CD4-positive, alpha-beta T cell treated with Interferon alpha-2 for 1 hour (primary cell): Measurements from ENCODE around the gene GSPT1.

Experiments
- DNase-seq, 2 donors: peaks; one replicate each; pipeline ENCODE4 v3.0.0-alpha.2; 2020 to 2022

GSPT1 gene

GRCh38 chr16:11909653-11910545 lies 5.9 kb downstream of the GSPT1 start:
- DNase-seq: no peak

- DNase-seq: no peak
These were observed 8.4 kb downstream of the GSPT1 start for GRCh38 chr16:11907160-11907970.

DNA sequence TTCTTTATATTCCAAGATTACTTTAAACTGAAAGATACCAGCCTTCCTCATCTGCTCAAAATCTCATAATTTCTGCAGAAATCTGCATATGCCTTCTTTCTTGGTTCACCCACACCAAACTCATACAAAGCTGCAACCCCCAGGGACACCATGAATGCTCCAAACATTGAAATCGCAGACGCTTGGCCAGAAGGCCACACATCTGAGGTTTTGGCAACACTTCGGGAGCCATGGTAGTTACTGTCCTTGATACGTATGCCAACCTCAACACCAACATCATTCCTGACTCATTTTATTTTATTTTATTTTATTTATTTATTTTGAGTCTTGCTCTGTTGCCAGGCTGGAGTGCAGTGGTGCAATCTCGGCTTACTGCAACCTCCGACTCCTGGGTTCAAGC lies 11.8 kb downstream of the GSPT1 start:
- DNase-seq: no peak

DNA sequence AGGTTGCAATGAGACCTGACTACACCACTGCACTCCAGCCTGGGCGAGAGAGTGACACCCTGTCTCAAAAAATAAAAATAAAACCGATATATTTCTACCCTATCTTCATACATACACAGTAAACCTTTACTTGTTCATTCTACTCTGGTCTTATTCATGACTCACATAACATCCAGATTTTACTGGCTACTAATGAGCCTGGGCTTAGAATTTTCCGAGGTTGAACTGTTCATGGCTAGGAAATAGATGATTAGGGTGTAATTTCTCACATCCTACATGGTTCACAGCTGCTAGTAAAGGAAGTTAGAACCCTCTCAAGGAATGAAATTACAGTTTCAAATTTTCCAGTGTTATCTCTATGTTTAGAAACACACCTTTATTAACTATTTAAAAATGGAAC lies 14.7 kb downstream of the GSPT1 start:
- no peak for DNase-seq

DNA sequence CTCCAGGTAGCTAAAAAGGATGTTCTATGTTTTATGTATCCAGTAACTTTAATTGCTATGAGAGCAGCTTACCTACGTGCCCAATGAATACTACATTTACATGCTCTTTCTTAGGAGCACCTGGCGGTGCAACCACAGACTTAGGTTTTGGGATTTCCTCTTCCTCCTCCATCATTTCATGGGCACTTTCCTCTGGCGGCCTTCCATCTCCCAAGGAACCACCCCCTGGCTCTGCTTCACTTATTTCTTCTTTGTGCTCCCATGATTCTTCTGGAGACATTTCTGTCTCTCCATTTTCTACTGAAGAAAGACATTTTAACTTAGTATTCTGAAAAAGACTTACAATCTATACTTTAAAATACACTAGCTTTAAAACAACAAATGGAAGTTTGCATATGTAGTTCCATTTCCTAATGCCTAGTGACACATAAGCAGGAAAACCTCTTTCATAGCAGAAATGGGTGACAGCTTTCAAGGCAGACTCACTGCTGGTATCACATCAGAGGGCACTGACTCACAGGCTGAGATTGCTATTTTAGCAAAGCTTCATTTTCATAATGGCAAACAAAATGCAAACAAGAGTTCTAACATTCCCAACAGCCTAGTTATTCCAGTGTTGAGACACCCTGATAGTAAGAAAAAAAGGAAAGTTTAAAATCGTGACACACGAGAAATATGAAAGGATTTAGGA lies 19.1 kb downstream of the GSPT1 start:
- DNase-seq: no peak

DNA sequence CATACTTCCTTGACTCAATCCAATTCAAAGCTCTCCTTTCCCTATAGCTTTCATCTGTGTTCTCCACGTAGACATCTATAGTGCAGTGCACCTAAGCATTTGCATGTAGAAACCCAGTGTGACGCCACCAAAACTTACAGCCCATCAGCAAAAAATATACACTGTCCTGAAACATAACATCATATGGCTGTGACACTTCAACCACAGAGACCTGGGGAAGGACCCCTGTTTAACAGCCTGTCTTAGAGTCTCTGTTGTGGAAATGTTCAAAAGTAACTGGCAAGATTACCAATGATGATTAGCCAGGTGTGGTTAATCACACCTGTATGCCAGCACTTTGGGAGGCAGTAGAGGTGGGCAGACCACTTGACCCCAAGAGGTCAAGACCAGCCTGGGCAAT lies 22.2 kb downstream of the GSPT1 start:
- DNase-seq: no peak

- no peak for DNase-seq
These were observed 23.0 kb downstream of the GSPT1 start for GRCh38 chr16:11892761-11893160.

DNA sequence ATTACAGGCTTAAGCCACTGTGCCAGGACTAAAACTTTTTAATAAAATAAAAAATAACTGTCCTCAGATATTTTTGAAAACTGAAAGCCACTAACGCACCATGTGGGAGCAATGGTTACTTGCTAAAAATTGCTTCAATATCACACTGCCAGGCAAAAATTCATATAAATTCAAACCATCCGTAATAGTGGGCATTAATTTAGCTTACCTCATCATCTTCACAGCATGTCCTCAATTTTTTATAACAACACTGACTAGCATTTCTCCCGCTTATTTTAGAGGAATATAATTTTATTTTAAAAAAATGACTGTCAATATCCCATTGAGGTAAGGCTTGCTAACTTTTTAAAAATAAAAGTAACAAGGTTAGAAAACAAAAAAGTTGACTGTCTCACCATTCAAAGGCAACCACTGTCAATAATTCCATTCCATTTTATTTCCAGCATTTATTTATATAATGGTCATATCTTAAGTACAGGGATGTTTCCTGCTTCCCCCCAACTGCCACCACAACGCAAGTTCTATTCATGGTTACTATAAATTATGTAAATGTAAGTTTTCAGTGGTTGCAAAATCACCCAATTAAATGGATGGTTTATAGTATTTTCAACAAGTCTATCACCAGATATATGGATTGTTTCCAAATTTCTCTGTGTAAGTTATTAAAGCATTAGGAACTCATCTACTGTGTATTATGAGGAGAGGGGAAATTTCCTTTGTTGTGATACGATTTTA lies 25.4 kb downstream of the GSPT1 start:
- no peak for DNase-seq

GRCh38 chr16:11886881-11887280 lies 28.9 kb downstream of the GSPT1 start:
- DNase-seq: no peak

DNA sequence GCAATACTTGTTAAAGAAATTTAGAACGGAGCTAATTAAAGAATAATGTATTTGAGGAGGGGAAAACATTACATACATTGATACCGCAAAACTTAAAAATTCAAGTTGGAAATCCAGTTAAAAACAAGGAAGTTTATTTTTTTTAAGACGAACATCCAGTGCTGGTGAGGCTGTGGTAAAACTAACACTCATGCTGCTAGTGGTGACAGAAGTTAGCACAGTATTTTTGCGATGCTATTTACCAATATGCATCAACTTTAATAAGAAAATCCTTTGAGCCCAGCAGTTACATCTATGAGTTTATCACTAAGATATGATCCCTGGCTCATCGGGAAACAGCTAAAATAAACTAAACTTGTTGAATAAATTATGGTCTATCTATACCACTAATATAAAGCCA lies 31.7 kb downstream of the GSPT1 start:
- DNase-seq: no peak

DNA sequence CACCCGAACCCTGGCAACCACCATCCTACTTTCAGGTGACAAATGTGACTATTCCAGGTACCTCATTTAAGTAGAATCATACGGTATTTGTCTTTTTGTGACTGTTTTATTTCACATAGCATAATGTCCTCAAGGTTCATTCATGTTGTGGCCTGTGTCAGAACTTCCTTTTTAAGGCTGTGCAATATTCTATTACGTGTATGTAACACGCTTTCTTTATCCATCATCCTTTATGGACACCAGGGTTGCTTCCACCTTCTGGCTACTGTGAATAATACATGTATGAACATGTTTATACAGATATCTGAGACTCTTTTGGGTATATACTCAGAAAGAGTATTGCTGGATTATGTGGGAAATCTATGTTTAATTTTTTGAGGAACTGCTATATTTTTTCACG lies 35.7 kb downstream of the GSPT1 start:
- no peak for DNase-seq

GRCh38 chr16:11877374-11877773 lies 38.4 kb downstream of the GSPT1 start:
- DNase-seq: no peak

GRCh38 chr16:11876306-11876705 lies 39.5 kb downstream of the GSPT1 start:
- no peak for DNase-seq

DNA sequence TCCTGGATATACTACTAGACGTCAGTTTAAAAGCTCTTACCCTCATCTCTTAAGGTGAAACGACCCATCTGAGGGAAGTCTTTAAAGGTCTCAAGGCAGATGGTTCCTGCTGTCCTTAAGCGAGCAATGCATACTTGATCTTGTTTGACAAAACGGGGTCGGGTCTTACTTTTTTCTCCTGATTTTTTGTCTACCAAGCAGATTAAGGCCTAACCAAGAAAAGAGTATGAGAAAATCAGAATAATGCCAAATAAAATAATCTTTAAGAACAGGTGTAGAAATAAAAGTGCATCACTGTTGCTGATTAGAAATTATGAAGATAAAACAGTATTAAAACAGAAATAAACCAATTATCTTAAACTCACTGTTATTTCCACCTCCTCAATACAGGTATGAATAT lies 40.0 kb downstream of the GSPT1 start:
- no peak for DNase-seq

- no peak for DNase-seq
These were observed 44.6 kb downstream of the GSPT1 start for GRCh38 chr16:11871193-11871592.

DNA sequence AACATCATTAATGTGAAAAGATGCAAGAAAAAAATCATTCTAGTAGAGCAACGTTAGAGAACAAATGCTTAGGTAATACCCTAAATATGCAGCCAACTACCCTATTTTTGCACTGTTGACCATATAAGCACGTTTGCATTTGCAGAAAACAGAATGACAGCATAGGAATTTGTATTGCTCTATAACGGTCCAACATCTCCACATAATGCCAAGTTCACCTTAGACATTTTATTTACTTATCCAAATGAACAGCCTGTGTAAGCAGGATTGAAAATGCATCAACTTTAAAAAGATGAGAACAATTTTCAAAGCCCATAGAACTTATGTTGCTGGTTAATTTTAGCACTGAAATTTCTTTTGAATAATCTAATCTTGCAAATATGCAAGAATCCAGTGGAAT lies 45.4 kb downstream of the GSPT1 start:
- DNase-seq: no peak

GRCh38 chr16:11869353-11870228 lies 46.2 kb downstream of the GSPT1 start:
- no peak for DNase-seq

DNA sequence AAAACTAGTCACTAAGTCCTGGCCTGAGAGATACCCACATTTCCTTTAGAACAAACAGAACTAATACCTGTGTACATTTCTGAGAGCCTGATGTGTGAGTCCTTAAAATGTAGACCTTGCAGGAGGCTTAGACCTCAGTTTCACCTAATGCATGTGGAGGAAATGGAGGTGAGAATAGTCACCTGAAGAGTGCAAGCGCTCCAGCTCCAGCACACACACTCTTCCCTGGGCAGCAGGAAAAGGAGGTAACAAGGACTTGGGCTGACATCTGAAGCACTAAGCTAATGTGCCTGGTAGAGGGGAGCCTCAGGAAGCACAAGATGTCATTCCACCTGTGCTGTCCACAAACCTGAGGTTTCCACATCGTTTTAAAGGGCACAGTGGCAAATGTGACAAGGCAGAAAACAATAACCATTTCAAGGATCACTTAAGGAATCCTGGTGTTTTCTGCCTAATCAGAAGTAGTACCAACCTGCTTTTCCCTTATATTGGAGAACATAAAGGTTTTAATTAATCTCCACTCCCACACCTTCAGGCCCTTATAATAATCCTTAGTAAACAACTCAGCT lies 47.3 kb downstream of the GSPT1 start:
- no peak for DNase-seq

DNA sequence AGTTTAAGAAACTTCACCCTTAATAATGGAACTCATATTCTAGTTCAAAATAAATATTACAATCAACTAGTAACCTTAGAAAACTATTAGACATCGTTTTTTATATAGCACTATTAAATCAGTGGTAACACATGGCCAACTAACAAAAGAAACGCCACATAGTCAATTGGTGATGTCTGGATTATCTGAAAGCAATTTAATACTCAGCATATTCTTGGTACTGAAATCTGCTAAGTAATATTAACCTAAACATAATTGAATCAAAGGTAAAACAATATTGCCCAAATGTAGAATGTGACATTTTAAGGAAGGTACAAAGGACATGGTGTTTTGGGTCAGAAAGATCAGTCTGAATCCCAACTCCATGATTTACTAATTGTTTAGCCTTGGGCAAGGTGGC lies 53.3 kb downstream of the GSPT1 start:
- no peak for DNase-seq

DNA sequence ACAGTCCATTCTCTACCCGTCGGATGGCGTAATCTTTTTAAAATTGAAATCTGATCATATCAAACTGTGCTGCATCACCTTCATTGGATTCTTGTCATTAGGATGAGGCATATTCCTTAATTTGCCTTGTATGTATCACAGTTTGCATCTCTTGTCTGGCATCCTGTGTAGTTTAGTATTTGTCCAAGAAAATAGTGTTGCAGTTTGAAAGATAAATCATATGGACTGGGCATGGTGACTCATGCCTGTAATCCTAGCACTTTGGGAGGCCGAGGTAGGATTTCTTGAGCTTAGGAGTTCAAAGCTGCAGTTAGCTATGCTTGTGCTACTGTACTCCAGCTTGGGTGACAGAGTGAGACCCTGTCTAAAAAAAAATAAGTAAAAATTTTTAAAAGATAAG lies 58.6 kb downstream of the GSPT1 start:
- DNase-seq: no peak

DNA sequence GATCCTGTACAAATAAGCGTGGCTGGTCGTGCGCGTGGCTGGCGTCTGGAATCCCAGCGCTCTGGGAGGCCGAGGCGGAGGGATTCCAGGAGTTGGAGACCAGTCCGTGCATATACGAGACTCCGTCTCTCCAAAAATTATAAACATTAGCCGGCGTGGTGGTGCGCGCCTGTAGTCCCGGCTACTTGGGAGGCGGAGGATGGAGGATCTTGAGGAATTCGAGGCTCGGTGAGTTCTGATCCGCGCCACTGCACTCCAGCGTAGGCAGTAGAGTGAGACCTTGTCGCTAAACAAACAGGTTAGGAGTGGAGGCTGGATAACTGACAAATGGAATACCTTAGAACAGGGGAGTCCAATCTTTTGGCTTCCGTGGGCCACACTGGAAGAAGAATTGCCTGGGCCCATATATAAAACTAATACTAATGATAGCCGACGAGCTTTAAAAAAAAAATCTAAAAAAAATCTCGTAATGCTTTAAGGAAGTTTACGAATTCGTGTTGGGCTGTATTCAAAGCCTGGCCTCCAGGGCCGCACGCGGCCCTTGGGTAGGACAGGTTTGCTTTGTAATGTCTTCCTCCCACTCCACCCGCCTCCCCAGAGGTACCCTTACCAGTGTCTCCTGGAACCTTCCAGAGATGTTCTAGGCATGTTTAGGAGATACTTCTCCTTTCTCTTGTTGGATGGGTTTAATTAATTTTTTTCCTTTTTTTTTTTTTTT lies 63.5 kb downstream of the GSPT1 start:
- no peak for DNase-seq
